Mesenchymal stem cell (in vitro differentiated cells and primary cell): ENCODE measurements around the gene B4GALT3.

Experiments used
- DNase-seq: peaks from one replicate; pipeline ENCODE4 v3.0.0-alpha.2; 2013
- H2AFZ ChIP-seq: one replicate; pipeline ENCODE4 v1.6.1; 2013; ENCODE audit warnings: low read depth, mild to moderate bottlenecking, control low read depth, inconsistent platforms, low read length, moderate library complexity
- H2AK5ac ChIP-seq: 2 replicates; pipeline ENCODE4 v1.6.1; 2013; ENCODE audit warnings: low read length, moderate library complexity, mild to moderate bottlenecking, inconsistent platforms; ENCODE audit not compliant: severe bottlenecking
- H2BK120ac ChIP-seq: one replicate; pipeline ENCODE4 v1.6.1; 2013; ENCODE audit warnings: low read depth, mild to moderate bottlenecking, inconsistent platforms, low read length, moderate library complexity
- H2BK12ac ChIP-seq, 2 experiments: one replicate each; pipeline ENCODE4 v1.6.1; 2013; ENCODE audit warnings: inconsistent platforms in 2 of 2, low read length in 2 of 2, mild to moderate bottlenecking in 2 of 2, moderate library complexity in 2 of 2, control low read depth in 1 of 2
- H2BK15ac ChIP-seq: one replicate; pipeline ENCODE4 v1.6.1; 2013; ENCODE audit warnings: mild to moderate bottlenecking, low read depth, inconsistent platforms; ENCODE audit not compliant: poor library complexity, severe bottlenecking
- H2BK5ac ChIP-seq: 2 replicates; pipeline ENCODE4 v1.6.1; 2013; ENCODE audit warnings: low read depth, mild to moderate bottlenecking, low read length, control low read depth, inconsistent platforms; ENCODE audit not compliant: poor library complexity, severe bottlenecking
- H3K14ac ChIP-seq, 2 experiments: one replicate each; pipeline ENCODE4 v1.6.1; 2013; ENCODE audit warnings: inconsistent platforms in 2 of 2, low read length in 2 of 2, control low read depth in 1 of 2, mild to moderate bottlenecking in 1 of 2, moderate library complexity in 1 of 2
- H3K18ac ChIP-seq, 2 experiments: one replicate each; pipeline ENCODE4 v1.6.1; 2013; ENCODE audit warnings: inconsistent platforms in 2 of 2, low read length in 2 of 2, control low read depth in 1 of 2, low read depth in 1 of 2, mild to moderate bottlenecking in 1 of 2
- H3K23ac ChIP-seq, 2 experiments: one replicate each; pipeline ENCODE4 v1.6.1; 2013; ENCODE audit warnings: inconsistent platforms in 2 of 2, low read length in 2 of 2, mild to moderate bottlenecking in 2 of 2, moderate library complexity in 2 of 2, control low read depth in 1 of 2
- H3K27ac ChIP-seq: 2 replicates; pipeline ENCODE4 v1.5.1; 2013; ENCODE audit warnings: mild to moderate bottlenecking, moderate library complexity, low read length, control low read depth, inconsistent platforms; ENCODE audit not compliant: poor library complexity, severe bottlenecking
- H3K27me3 ChIP-seq, 2 experiments: 2 replicates each; pipeline versions ENCODE4 v1.6.1 to v1.7.0; 2013; ENCODE audit warnings: low read length in 2 of 2, mild to moderate bottlenecking in 2 of 2, moderate library complexity in 2 of 2, control low read depth in 1 of 2, inconsistent platforms in 1 of 2; ENCODE audit not compliant: control insufficient read depth in 1 of 2, insufficient read depth in 1 of 2
- H3K36me3 ChIP-seq, 2 experiments: 2 replicates each; pipeline versions ENCODE4 v1.6.1 to v1.7.0; 2013; ENCODE audit warnings: low read length in 2 of 2, control low read depth in 1 of 2, inconsistent platforms in 1 of 2, low read depth in 1 of 2, mild to moderate bottlenecking in 1 of 2; ENCODE audit not compliant: insufficient read depth in 2 of 2, control insufficient read depth in 1 of 2
- H3K4ac ChIP-seq, 2 experiments: one replicate each; pipeline ENCODE4 v1.6.1; 2013; ENCODE audit warnings: inconsistent platforms in 2 of 2, low read length in 2 of 2, mild to moderate bottlenecking in 2 of 2, moderate library complexity in 2 of 2, control low read depth in 1 of 2, low read depth in 1 of 2
- H3K4me1 ChIP-seq: 2 replicates; pipeline ENCODE4 v1.6.1; 2013; ENCODE audit warnings: low read depth, low read length, control low read depth; ENCODE audit not compliant: control insufficient read depth, insufficient read depth
- H3K4me2 ChIP-seq: 2 replicates; pipeline ENCODE4 v1.6.1; 2013; ENCODE audit warnings: low read length, mild to moderate bottlenecking, inconsistent platforms; ENCODE audit not compliant: poor library complexity, severe bottlenecking
- H3K4me3 ChIP-seq, 2 experiments: 2 replicates each; pipeline versions ENCODE4 v1.5.1 to v1.7.0; 2013; ENCODE audit warnings: low read length in 2 of 2, mild to moderate bottlenecking in 2 of 2, control low read depth in 1 of 2, low read depth in 1 of 2; ENCODE audit not compliant: insufficient read depth in 1 of 2
- H3K79me1 ChIP-seq: replicated peaks from 2 replicates; pipeline ENCODE4 v1.6.1; 2013; ENCODE audit warnings: mild to moderate bottlenecking, control low read depth, low read length, inconsistent platforms; ENCODE audit not compliant: poor library complexity, severe bottlenecking
- H3K9ac ChIP-seq: 2 replicates; pipeline ENCODE4 v1.7.0; 2013; ENCODE audit warnings: mild to moderate bottlenecking, low read length, moderate library complexity
- H3K9me3 ChIP-seq: 2 replicates; pipeline ENCODE4 v1.7.0; 2013; ENCODE audit warnings: mild to moderate bottlenecking, low read length; ENCODE audit not compliant: control insufficient read depth
- H4K8ac ChIP-seq: one replicate; pipeline ENCODE4 v1.6.1; 2013; ENCODE audit warnings: inconsistent platforms, mild to moderate bottlenecking, low read length, moderate library complexity
- H4K91ac ChIP-seq: one replicate; pipeline ENCODE4 v1.6.1; 2013; ENCODE audit warnings: mild to moderate bottlenecking, low read length, inconsistent platforms
- WGBS: methylation state at CpG from one replicate; pipeline ENCODE4 v1.1.7; 2013; ENCODE audit warnings: mixed read lengths; 5-methylcytosine and 5-hydroxymethylcytosine counted together

The B4GALT3 gene

GRCh38 chr1:161188381-161188780 lies 11.1 kb upstream of the B4GALT3 start:
- H2AFZ ChIP-seq = no peak overlapping the region
- H3K4me1 ChIP-seq = peaks cover 2% of the 10 kb centered on the region
- no peak overlapping the region for H2AK5ac ChIP-seq
- peaks cover 0 to 28% of the 10 kb centered on the region in 2 experiments for H3K36me3 ChIP-seq
- no peak overlapping the region for H2BK15ac ChIP-seq
- no peak overlapping the region for H4K8ac ChIP-seq
- H3K27ac ChIP-seq = no peak overlapping the region
- H3K27me3 ChIP-seq = no peaks in the 10 kb centered on the region
- no peak overlapping the region for H3K23ac ChIP-seq
- no peaks in the 10 kb centered on the region for H3K9me3 ChIP-seq
- H4K91ac ChIP-seq = no peak overlapping the region
- H2BK120ac ChIP-seq = no peak overlapping the region
- H3K4me3 ChIP-seq = no peak overlapping the region
- peak overlapping the region; percentile 30 for H3K9ac ChIP-seq
- DNase-seq = no peak
- no peak overlapping the region for H3K18ac ChIP-seq
- H2BK12ac ChIP-seq = no peak overlapping the region
- no peak overlapping the region for H3K4ac ChIP-seq
- H3K4me2 ChIP-seq = no peak overlapping the region
- H3K14ac ChIP-seq = no peak overlapping the region
- H3K79me1 ChIP-seq = no peaks in the 10 kb centered on the region
- 90% methylated on average over 4 of the region's 6 CpGs for WGBS
- H2BK5ac ChIP-seq = no peak overlapping the region

DNA sequence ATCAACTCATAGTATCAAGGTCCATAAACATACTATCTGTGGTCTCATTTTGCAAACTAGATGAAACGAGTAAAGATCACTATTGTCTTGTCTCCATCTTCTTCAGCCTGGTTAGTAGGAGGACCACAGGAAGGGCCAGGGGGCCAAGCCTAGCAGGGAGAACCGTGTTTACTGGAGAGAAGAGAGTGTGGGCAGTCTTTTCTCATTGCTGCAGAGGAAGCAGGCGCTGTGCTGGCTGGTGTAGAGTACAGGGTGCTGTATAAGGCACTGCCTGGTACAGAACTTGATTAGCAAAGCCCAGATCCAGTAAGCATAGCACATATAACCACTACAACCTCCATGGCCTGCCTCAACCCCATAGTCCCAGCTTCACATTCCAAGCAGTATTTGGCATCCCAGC lies 10.0 kb upstream of the B4GALT3 start:
- no peak overlapping the region for H3K4me3 ChIP-seq
- no peak overlapping the region for H2BK120ac ChIP-seq
- H3K23ac ChIP-seq = no peak overlapping the region
- H2BK5ac ChIP-seq = no peak overlapping the region
- no peak overlapping the region for H3K14ac ChIP-seq
- H3K79me1 ChIP-seq = no peaks in the 10 kb centered on the region
- no peaks in the 10 kb centered on the region for H3K9me3 ChIP-seq
- no peaks in the 10 kb centered on the region for H3K27me3 ChIP-seq
- no peak overlapping the region for H2AFZ ChIP-seq
- H3K9ac ChIP-seq = no peak overlapping the region
- H2BK12ac ChIP-seq = peak overlapping the region in 1 of 2 experiments; percentile 24
- H2BK15ac ChIP-seq = peak overlapping the region; percentile 46
- H3K4ac ChIP-seq = no peak overlapping the region
- H3K4me2 ChIP-seq = no peak overlapping the region
- no peak overlapping the region for H2AK5ac ChIP-seq
- H4K91ac ChIP-seq = no peak overlapping the region
- no peak overlapping the region for H3K27ac ChIP-seq
- H3K36me3 ChIP-seq = peaks cover 0 to 19% of the 10 kb centered on the region in 2 experiments
- WGBS = 92% methylated on average over 3 of the region's 3 CpGs
- H3K4me1 ChIP-seq = peaks cover 2% of the 10 kb centered on the region
- no peak overlapping the region for H4K8ac ChIP-seq
- H3K18ac ChIP-seq = no peak overlapping the region
- no peak for DNase-seq

DNA sequence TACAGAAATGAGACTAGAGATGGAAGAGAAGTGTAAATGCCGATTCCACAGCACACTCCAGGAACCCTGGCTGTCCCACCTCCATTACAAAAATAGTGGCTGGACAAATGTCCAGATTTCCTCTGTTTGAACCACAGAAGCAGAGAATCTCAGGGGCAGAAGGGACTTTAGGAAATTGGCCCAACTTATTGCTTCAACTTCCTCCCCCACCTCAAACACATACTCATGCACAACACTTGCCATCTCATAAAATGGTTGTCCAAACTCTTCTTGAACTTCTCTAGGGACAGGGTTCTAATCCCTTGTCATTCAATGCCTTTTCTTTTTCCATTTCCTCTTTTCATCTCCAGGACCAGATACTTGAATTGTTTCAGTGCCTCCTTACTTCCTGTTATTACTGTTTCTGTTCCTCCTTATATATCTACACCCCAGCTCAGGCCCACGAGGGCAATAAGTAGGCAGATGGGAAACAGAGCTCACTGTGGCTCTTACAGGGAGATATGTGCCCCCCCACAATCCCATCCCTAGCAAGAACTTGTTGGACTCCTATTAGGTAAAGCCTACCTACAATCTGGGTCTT lies 8.5 kb upstream of the B4GALT3 start:
- H3K36me3 ChIP-seq = peaks cover 0 to 4% of the 10 kb centered on the region in 2 experiments
- no peaks in the 10 kb centered on the region for H3K79me1 ChIP-seq
- no peaks in the 10 kb centered on the region for H3K9me3 ChIP-seq
- DNase-seq = no peak
- no peak overlapping the region for H3K4me3 ChIP-seq
- H3K9ac ChIP-seq = peak overlapping the region; percentile 42
- H2AFZ ChIP-seq = peak overlapping the region; percentile 29
- H2AK5ac ChIP-seq = no peak overlapping the region
- peak overlapping the region in 1 of 2 experiments; percentile 91 for H2BK12ac ChIP-seq
- peak overlapping the region in 1 of 2 experiments; percentile 48 for H3K18ac ChIP-seq
- H3K4me2 ChIP-seq = no peak overlapping the region
- H3K14ac ChIP-seq = no peak overlapping the region
- no peak overlapping the region for H2BK5ac ChIP-seq
- no peak overlapping the region for H3K23ac ChIP-seq
- peak overlapping the region in 1 of 2 experiments; percentile 60 for H3K4ac ChIP-seq
- no peak overlapping the region for H3K27ac ChIP-seq
- H2BK15ac ChIP-seq = no peak overlapping the region
- 76% methylated on average over 2 of the region's 2 CpGs for WGBS
- H2BK120ac ChIP-seq = no peak overlapping the region
- no peak overlapping the region for H4K91ac ChIP-seq
- H3K4me1 ChIP-seq = peaks cover 2% of the 10 kb centered on the region
- no peaks in the 10 kb centered on the region for H3K27me3 ChIP-seq
- H4K8ac ChIP-seq = peak overlapping the region; percentile 15

DNA sequence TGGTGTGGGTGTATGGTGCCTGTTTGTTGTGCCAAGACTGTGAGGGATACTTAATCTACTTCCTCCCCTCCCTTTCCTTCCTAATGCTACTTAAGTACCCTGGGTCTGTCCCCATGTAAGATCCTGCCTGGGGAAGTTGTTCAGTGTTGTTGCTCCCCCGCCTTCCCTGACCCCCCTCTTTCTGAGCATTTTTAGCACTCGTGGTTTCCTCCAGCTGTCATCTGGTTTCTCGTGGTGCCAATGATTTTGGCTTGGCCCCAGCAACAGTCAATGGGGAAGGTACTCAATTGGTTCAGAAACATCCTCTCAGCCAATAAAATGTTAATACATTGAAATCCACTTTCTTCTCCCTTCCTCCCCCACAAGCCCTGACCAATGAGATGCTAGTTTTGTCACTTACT lies 8.0 kb upstream of the B4GALT3 start:
- no peaks in the 10 kb centered on the region for H3K9me3 ChIP-seq
- no peak overlapping the region for H3K27ac ChIP-seq
- H3K36me3 ChIP-seq = no peaks in the 10 kb centered on the region
- no peak overlapping the region for H2BK12ac ChIP-seq
- no peak overlapping the region for H2BK120ac ChIP-seq
- no peak overlapping the region for H2AFZ ChIP-seq
- no peak overlapping the region for H2BK15ac ChIP-seq
- H3K4me1 ChIP-seq = peaks cover 2% of the 10 kb centered on the region
- no peak overlapping the region for H4K91ac ChIP-seq
- H3K4ac ChIP-seq = no peak overlapping the region
- 19% methylated on average over 3 of the region's 3 CpGs for WGBS
- H2BK5ac ChIP-seq = no peak overlapping the region
- no peaks in the 10 kb centered on the region for H3K27me3 ChIP-seq
- peak overlapping the region; percentile 63 for H4K8ac ChIP-seq
- DNase-seq = peak; percentile 88
- H3K4me3 ChIP-seq = no peak overlapping the region
- H3K79me1 ChIP-seq = no peaks in the 10 kb centered on the region
- H3K4me2 ChIP-seq = no peak overlapping the region
- peak overlapping the region; percentile 42 for H3K9ac ChIP-seq
- no peak overlapping the region for H3K18ac ChIP-seq
- H3K23ac ChIP-seq = no peak overlapping the region
- no peak overlapping the region for H3K14ac ChIP-seq
- no peak overlapping the region for H2AK5ac ChIP-seq
